ENCODE measurements around the gene PPP1R1B. TPM values are rescaled to one million over a fixed set of nuclear protein-coding genes. Genes with fewer than 3 reads are reported as not detected.

The PPP1R1B gene
- total RNA-seq, 1 donor from 2014 or later: 25.1 TPM

DNA sequence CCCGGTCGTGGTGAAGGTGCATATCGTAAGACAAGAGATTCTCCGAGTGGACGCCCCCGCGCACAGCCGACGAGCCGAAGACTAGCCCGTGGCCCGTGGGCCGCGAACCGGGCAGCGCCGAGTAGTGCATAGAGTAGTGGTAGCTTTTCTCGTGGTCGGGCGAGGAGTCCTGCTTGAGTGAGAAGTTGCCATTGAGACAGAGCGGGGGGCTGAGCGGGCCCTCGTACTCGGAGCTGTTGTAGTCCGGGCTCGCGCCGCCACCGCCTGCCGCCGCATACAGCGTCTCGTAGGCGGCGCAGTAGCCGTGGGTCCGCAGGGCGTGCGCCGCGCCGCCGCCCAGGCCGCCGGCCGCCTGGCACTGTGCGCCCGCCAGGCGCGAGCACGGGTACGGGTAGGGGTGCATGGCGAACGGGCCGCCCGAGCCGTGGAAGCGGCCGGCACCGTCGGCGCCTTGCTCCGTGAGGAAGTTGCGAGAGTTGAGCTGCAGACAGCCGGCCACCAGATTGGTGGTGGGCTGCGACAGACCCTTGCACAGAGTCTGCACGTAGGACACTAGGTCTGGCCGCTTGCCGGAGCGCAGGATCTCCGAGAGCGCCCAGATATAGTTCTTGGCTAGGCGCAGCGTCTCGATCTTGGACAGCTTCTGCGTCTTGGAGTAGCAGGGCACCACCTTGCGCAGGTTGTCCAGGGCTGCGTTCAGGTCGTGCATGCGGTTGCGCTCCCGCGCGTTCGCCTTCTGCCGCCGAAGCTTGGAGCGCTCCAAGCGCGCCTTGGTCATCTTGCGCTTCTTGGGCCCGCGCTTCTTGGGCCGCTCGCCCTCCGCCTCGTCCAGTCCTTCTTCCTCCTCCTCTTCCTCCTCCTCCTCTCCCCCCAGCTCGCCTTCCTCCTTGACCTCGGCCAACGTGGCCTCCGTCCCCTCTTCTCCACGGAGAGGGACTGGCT, 21.0 kb upstream of the PPP1R1B start:
- ATAC-seq: peak; percentile 29
- no peak overlapping the region for H3K27ac ChIP-seq

DNA sequence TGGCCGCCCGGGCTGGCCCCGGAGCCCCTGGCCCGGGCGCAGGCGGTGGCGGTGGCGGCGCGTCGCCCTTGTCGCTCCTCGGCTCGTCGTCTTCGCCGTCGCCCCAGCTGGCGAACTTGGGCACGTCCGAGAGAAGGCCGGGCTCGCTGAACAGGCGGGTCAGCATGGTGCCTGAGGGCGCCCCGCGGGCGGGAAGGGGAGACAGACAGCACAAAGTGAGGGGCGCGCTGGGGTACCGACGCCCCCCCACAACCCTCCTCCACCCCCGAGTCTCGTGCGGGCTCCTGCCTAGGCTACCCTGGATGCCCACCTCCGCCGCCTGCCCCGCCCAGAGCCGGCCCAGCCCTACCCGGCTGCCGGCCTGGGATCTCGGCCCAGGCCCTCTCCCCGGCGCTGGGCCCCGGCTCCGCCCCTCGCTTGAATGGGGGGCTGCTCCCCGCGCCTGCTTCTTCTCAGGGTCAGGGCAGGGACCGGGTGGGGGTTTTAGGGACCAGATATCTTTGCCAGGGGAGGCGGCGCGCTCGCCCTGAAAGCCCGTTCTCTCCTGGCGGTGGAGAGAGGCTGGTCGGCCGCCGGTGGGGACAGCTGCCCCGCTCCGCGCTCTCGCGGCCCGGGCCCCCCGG, 20.2 kb upstream of the PPP1R1B start:
- intact Hi-C loops (cut with DNase I): no loop called here
- H3K27me3 ChIP-seq: peaks cover 79% of the 10 kb centered on the region
- peaks cover 21% of the 10 kb centered on the region for H3K4me1 ChIP-seq
- peak; percentile 19 for ATAC-seq
- TF ChIP-seq, protein P1, sequence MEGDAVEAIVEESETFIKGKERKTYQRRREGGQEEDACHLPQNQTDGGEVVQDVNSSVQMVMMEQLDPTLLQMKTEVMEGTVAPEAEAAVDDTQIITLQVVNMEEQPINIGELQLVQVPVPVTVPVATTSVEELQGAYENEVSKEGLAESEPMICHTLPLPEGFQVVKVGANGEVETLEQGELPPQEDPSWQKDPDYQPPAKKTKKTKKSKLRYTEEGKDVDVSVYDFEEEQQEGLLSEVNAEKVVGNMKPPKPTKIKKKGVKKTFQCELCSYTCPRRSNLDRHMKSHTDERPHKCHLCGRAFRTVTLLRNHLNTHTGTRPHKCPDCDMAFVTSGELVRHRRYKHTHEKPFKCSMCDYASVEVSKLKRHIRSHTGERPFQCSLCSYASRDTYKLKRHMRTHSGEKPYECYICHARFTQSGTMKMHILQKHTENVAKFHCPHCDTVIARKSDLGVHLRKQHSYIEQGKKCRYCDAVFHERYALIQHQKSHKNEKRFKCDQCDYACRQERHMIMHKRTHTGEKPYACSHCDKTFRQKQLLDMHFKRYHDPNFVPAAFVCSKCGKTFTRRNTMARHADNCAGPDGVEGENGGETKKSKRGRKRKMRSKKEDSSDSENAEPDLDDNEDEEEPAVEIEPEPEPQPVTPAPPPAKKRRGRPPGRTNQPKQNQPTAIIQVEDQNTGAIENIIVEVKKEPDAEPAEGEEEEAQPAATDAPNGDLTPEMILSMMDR (IDR thresholded peaks at IDR 0.05): no peak
- H3K4me3 ChIP-seq: no peak overlapping the region
- DNase-seq: no peak
- no peaks in the 10 kb centered on the region for H3K9me3 ChIP-seq
- no peaks in the 10 kb centered on the region for H3K36me3 ChIP-seq
- no peak overlapping the region for H3K27ac ChIP-seq

More for the DNA sequence above, 21.0 kb upstream of the PPP1R1B start:
- Histone ChIP-seq H3K36me3 (no peaks in the 10 kb centered on the region), H3K4me1 (peaks cover 21% of the 10 kb centered on the region), H3K27me3 (peaks cover 87% of the 10 kb centered on the region), H3K4me3 (no peak overlapping the region), H3K9me3 (no peaks in the 10 kb centered on the region)
- DNase-seq: no peak
- intact Hi-C loops (cut with DNase I): no loop called here
- TF ChIP-seq, protein P1 (IDR thresholded peaks at IDR 0.05): no peak

DNA sequence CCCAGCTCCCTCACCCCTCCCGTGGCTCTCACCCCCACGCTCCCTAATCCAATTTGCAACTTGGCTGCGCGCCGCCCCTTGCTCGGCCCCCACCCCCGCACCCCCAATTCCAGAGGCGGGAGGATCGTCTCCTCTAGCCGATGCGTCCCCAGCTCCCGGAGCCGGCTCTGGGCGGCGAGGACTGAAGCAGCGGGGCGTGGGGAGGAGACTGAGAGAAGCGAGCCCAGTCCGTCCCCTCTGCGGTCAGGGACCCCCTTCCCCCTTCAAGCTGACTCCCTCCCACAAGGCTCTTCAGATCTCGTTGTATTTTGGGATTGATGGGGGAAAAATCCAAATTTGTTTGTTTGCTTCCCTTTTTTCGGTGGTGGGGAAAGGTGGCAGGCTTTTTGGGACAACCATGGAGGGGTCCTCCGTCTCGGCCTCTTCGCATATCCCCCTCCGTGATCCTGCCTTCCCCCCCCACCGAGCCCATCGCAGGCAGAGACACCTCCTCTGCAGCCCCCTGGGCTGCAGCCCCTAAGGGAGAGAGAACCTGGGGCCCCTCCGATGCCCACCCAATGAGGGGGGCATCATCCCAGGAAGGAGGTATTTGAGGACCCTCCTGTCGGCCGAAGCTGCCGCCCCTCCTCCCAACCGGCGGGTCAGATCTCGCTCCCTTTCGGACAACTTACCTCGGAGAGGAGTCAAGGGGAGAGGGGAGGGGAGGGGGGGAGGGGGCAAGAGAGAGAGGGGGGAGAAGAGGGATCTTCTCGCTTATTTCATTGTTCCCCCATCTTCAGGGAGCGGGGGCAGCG, 19.5 kb upstream of the PPP1R1B start:
- intact Hi-C loops (cut with DNase I): no loop called here
- no peaks in the 10 kb centered on the region for H3K36me3 ChIP-seq
- no peak for DNase-seq
- H3K4me3 ChIP-seq: no peak overlapping the region
- TF ChIP-seq, protein P1 (IDR thresholded peaks at IDR 0.05): no peak
- H3K27me3 ChIP-seq: peaks cover 72% of the 10 kb centered on the region
- ATAC-seq: no peak
- H3K4me1 ChIP-seq: peaks cover 21% of the 10 kb centered on the region
- no peak overlapping the region for H3K27ac ChIP-seq
- no peaks in the 10 kb centered on the region for H3K9me3 ChIP-seq

DNA sequence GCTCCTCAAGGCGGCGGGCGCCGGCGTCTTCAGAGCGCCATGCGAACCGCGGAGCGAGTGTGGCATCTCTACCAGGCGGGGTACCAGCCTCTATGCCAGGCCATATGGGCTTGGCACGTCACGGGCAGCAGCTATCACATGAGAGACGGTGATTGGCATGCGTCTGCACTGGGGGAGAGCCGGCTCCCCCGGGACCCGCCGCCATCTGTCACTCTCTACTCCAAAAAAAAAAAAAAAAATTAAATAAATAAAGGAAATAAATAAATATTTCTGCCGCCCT, 19.0 kb upstream of the PPP1R1B start, which contains the start of gene NEUROD2:
NEUROD2 (minus strand) TSS at position 70 of the 280 bp plus-strand sequence. CDS start 1,321 bp downstream, outside the sequence.
- TF ChIP-seq, protein P1 (IDR thresholded peaks at IDR 0.05): no peak
- peaks cover 69% of the 10 kb centered on the region for H3K27me3 ChIP-seq
- intact Hi-C loops (cut with DNase I): no loop called here

DNA sequence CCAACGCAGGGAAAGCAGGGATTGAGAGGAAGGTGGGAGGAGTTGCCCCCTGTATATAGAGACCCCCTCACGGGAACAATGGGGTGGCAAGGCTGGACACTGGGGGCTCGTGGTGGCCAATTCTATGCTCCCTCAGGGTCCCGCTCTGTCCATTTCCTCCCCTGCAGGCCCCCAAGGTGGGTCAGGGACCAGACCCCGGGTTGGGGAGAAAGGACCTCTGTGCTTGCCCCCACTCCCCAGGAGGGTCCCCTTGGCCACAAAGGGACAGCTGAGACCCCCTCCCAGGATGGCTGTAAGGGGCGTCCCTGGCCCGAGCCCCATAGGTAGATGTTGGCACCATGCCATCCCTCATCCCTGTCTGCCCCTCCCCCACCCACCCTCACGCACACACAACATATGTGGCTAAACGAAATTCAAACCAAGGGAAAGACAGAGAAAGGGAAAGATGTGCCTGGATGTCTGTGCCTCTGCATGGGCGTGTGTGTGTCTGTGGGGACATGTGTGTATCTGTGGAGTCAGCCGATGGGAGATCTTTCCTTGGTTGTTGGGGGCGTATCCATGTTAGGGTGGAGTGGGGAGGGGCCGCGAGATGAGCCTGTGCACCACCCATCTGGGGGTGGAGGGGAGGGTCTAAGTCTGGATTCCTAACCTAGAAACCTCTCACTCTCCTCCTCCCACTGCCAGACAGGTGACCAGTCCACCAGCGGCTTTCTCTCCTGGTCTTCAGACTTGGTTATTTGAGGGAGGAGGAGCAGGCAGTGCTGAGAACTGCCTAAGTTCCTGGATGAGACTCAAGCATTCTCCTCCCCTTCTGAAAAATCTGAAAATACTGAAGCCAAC, 18.4 kb upstream of the PPP1R1B start:
- peaks cover 68% of the 10 kb centered on the region for H3K27me3 ChIP-seq
- H3K36me3 ChIP-seq: no peaks in the 10 kb centered on the region
- no peaks in the 10 kb centered on the region for H3K9me3 ChIP-seq
- intact Hi-C loops (cut with DNase I): no loop called here
- DNase-seq: no peak
- H3K4me3 ChIP-seq: no peak overlapping the region
- TF ChIP-seq, protein P1 (IDR thresholded peaks at IDR 0.05): no peak
- ATAC-seq: no peak
- H3K4me1 ChIP-seq: peaks cover 21% of the 10 kb centered on the region
- no peak overlapping the region for H3K27ac ChIP-seq

More for the DNA sequence above, 19.0 kb upstream of the PPP1R1B start, which contains the start of gene NEUROD2:
- ATAC-seq (no peak), DNase-seq (no peak)
- Histone ChIP-seq H3K36me3 (no peaks in the 10 kb centered on the region), H3K4me1 (peaks cover 21% of the 10 kb centered on the region), H3K4me3 (no peak within 1 kb of the TSS), H3K9me3 (no peaks in the 10 kb centered on the region), H3K27ac (no peak within 1 kb of the TSS)
